Neuronal stem cell (in vitro differentiated cells): ENCODE data around the gene EXOC6.

ENCODE experiments used
- DNase-seq: peaks from one replicate; pipeline ENCODE4 v3.0.0-alpha.2; 2013; ENCODE audit warnings: low spot score
- H2AFZ ChIP-seq: one replicate; pipeline ENCODE4 v1.6.1; 2013; ENCODE audit warnings: mild to moderate bottlenecking, low read length, inconsistent platforms
- H2AK5ac ChIP-seq: 2 replicates; pipeline ENCODE4 v1.6.1; 2013; ENCODE audit warnings: low read depth, mild to moderate bottlenecking, inconsistent platforms, low read length, moderate library complexity, mixed read lengths
- H2BK120ac ChIP-seq: 2 replicates; pipeline ENCODE4 v1.6.1; 2013; ENCODE audit warnings: low read depth, mild to moderate bottlenecking, inconsistent platforms, low read length, moderate library complexity, mixed read lengths
- H2BK12ac ChIP-seq: one replicate; pipeline ENCODE4 v1.6.1; 2013; ENCODE audit warnings: low read length, inconsistent platforms
- H2BK15ac ChIP-seq: 2 replicates; pipeline ENCODE4 v1.6.1; 2013; ENCODE audit warnings: mild to moderate bottlenecking, low read length, inconsistent platforms, mixed read lengths
- H2BK5ac ChIP-seq: one replicate; pipeline ENCODE4 v1.6.1; 2013; ENCODE audit warnings: inconsistent platforms, mild to moderate bottlenecking, low read length, moderate library complexity
- H3K14ac ChIP-seq: one replicate; pipeline ENCODE4 v1.6.1; 2013; ENCODE audit warnings: low read length, inconsistent platforms
- H3K18ac ChIP-seq: 2 replicates; pipeline ENCODE4 v1.6.1; 2013; ENCODE audit warnings: low read length, inconsistent platforms
- H3K23ac ChIP-seq: 2 replicates; pipeline ENCODE4 v1.6.1; 2013; ENCODE audit warnings: low read depth, mild to moderate bottlenecking, mixed read lengths, low read length, inconsistent platforms; ENCODE audit not compliant: poor library complexity
- H3K27ac ChIP-seq: replicated peaks from 3 replicates; pipeline ENCODE4 v1.5.1; 2013; ENCODE audit warnings: low read length, inconsistent platforms
- H3K27me3 ChIP-seq, 3 experiments: 2 replicates each; pipeline ENCODE4 v1.6.1; 2013; ENCODE audit warnings: low read length in 3 of 3, mild to moderate bottlenecking in 2 of 3, inconsistent platforms in 1 of 3, low read depth in 1 of 3, mixed read lengths in 1 of 3, moderate library complexity in 1 of 3; ENCODE audit not compliant: control insufficient read depth in 3 of 3, insufficient read depth in 3 of 3
- H3K36me3 ChIP-seq, 2 donors: replicated peaks in 1 of 2; 2 replicates each; pipeline ENCODE4 v1.6.1; 2013; ENCODE audit warnings: low read length in 2 of 2; ENCODE audit not compliant: control insufficient read depth in 2 of 2, insufficient read depth in 2 of 2
- H3K4ac ChIP-seq: 2 replicates; pipeline ENCODE4 v1.6.1; 2013; ENCODE audit warnings: inconsistent platforms, mild to moderate bottlenecking, low read length, moderate library complexity
- H3K4me1 ChIP-seq, 2 donors: 1 replicate in 1 of 2; 2 replicates in 1 of 2; pipeline ENCODE4 v1.6.1; 2013; ENCODE audit warnings: low read length in 2 of 2, low read depth in 1 of 2; ENCODE audit not compliant: control insufficient read depth in 2 of 2, insufficient read depth in 1 of 2
- H3K4me2 ChIP-seq: one replicate; pipeline ENCODE4 v1.6.1; 2013; ENCODE audit warnings: mild to moderate bottlenecking, low read length, inconsistent platforms; ENCODE audit not compliant: insufficient read depth, poor library complexity, severe bottlenecking
- H3K4me3 ChIP-seq, 2 donors: 2 replicates each; pipeline ENCODE4 v1.5.1; 2013; ENCODE audit warnings: low read length in 2 of 2, mild to moderate bottlenecking in 2 of 2, inconsistent platforms in 1 of 2, moderate library complexity in 1 of 2
- H3K79me1 ChIP-seq: one replicate; pipeline ENCODE4 v1.6.1; 2013; ENCODE audit warnings: low read depth, mild to moderate bottlenecking, inconsistent platforms, low read length, moderate library complexity
- H3K9ac ChIP-seq: one replicate; pipeline ENCODE4 v1.6.1; 2013; ENCODE audit warnings: mild to moderate bottlenecking, low read depth, low read length, inconsistent platforms; ENCODE audit not compliant: poor library complexity
- H3K9me3 ChIP-seq, 2 donors: replicated peaks in 1 of 2; 2 replicates each; pipeline versions ENCODE3 to v1.6.1; 2013; ENCODE audit warnings: low read length in 2 of 2, mild to moderate bottlenecking in 2 of 2, inconsistent platforms in 1 of 2, low read depth in 1 of 2, mixed read lengths in 1 of 2, moderate library complexity in 1 of 2; ENCODE audit not compliant: control insufficient read depth in 2 of 2, insufficient read depth in 1 of 2
- H4K8ac ChIP-seq: one replicate; pipeline ENCODE4 v1.6.1; 2013; ENCODE audit warnings: low read depth, mild to moderate bottlenecking, inconsistent platforms, low read length, moderate library complexity
- H4K91ac ChIP-seq: one replicate; pipeline ENCODE4 v1.6.1; 2013; ENCODE audit warnings: low read length, low read depth, mild to moderate bottlenecking, inconsistent platforms; ENCODE audit not compliant: poor library complexity
- WGBS, 2 donors: extraction: QIAGEN DNeasy Blood & Tissue Kit; methylation state at CpG; one replicate each; pipeline ENCODE4 v1.1.7; 2013; ENCODE audit warnings: missing lambda C conversion rate in 2 of 2, mixed read lengths in 1 of 2; ENCODE audit not compliant: insufficient read length in 2 of 2, insufficient replicate concordance in 1 of 2; ENCODE audit errors: extremely low coverage in 2 of 2; 5-methylcytosine and 5-hydroxymethylcytosine counted together

The EXOC6 gene

GRCh38 chr10:92834331-92834730 is 14.0 kb upstream of the EXOC6 start:
- Histone ChIP-seq H3K79me1 (no peaks in the 10 kb centered on the region), H2BK120ac (no peak overlapping the region), H2BK5ac (no peak overlapping the region), H3K9ac (no peak overlapping the region), H3K23ac (no peak overlapping the region), H3K4me2 (no peak overlapping the region), H3K4ac (no peak overlapping the region), H2BK15ac (no peak overlapping the region), H2AFZ (no peak overlapping the region), H4K91ac (no peak overlapping the region), H3K27me3 (no peaks in the 10 kb centered on the region), H2AK5ac (no peak overlapping the region), H3K4me1 (no peaks in the 10 kb centered on the region), H3K18ac (no peak overlapping the region), H2BK12ac (no peak overlapping the region), H3K9me3 (no peaks in the 10 kb centered on the region), H4K8ac (no peak overlapping the region), H3K27ac (no peak overlapping the region), H3K36me3 (no peaks in the 10 kb centered on the region), H3K14ac (no peak overlapping the region), H3K4me3 (no peak overlapping the region)
- WGBS, 2 donors = no CpG with 5 or more reads among the region's 3 CpGs
- no peak for DNase-seq

- Histone ChIP-seq H2BK12ac (no peak overlapping the region), H3K4ac (no peak overlapping the region), H3K4me3 (no peak overlapping the region), H3K27me3 (no peaks in the 10 kb centered on the region), H4K8ac (no peak overlapping the region), H3K23ac (no peak overlapping the region), H3K18ac (no peak overlapping the region), H2AFZ (no peak overlapping the region), H3K14ac (no peak overlapping the region), H3K4me1 (no peaks in the 10 kb centered on the region), H3K4me2 (no peak overlapping the region), H3K27ac (no peak overlapping the region), H3K9me3 (no peaks in the 10 kb centered on the region), H3K9ac (no peak overlapping the region), H3K36me3 (no peaks in the 10 kb centered on the region), H2BK5ac (no peak overlapping the region), H2AK5ac (no peak overlapping the region), H2BK15ac (no peak overlapping the region), H2BK120ac (no peak overlapping the region), H4K91ac (no peak overlapping the region), H3K79me1 (no peaks in the 10 kb centered on the region)
- DNase-seq = no peak
Observed at GRCh38 chr10:92834986-92835385, 13.3 kb upstream of the EXOC6 start.

GRCh38 chr10:92837456-92837855 is 10.9 kb upstream of the EXOC6 start:
- no peaks in the 10 kb centered on the region for H3K79me1 ChIP-seq
- no peak overlapping the region for H3K14ac ChIP-seq
- no peak overlapping the region for H3K27ac ChIP-seq
- H3K9me3 ChIP-seq = no peaks in the 10 kb centered on the region
- no peak overlapping the region for H2BK15ac ChIP-seq
- H3K4ac ChIP-seq = no peak overlapping the region
- no peak overlapping the region for H3K4me3 ChIP-seq
- no peak overlapping the region for H2BK12ac ChIP-seq
- no peak overlapping the region for H4K91ac ChIP-seq
- peak overlapping the region; percentile 20 for H2AFZ ChIP-seq
- H2BK5ac ChIP-seq = no peak overlapping the region
- H2BK120ac ChIP-seq = no peak overlapping the region
- no peak overlapping the region for H3K23ac ChIP-seq
- H3K18ac ChIP-seq = no peak overlapping the region
- DNase-seq = no peak
- H4K8ac ChIP-seq = no peak overlapping the region
- H2AK5ac ChIP-seq = no peak overlapping the region
- no peaks in the 10 kb centered on the region for H3K27me3 ChIP-seq
- no peak overlapping the region for H3K9ac ChIP-seq
- no peaks in the 10 kb centered on the region for H3K36me3 ChIP-seq
- no CpG with 5 or more reads among the region's 4 CpGs for WGBS, 2 donors
- H3K4me1 ChIP-seq = no peaks in the 10 kb centered on the region
- H3K4me2 ChIP-seq = no peak overlapping the region

- H4K8ac ChIP-seq = no peak overlapping the region
- no peaks in the 10 kb centered on the region for H3K79me1 ChIP-seq
- H3K4ac ChIP-seq = no peak overlapping the region
- no peak overlapping the region for H2AK5ac ChIP-seq
- no peak overlapping the region for H3K27ac ChIP-seq
- H3K9me3 ChIP-seq = no peaks in the 10 kb centered on the region
- DNase-seq = no peak
- no peak overlapping the region for H2BK120ac ChIP-seq
- no peaks in the 10 kb centered on the region for H3K36me3 ChIP-seq
- H3K4me3 ChIP-seq = no peak overlapping the region
- no peaks in the 10 kb centered on the region for H3K4me1 ChIP-seq
- no peak overlapping the region for H2BK15ac ChIP-seq
- H3K27me3 ChIP-seq = no peaks in the 10 kb centered on the region
- H3K14ac ChIP-seq = no peak overlapping the region
- H4K91ac ChIP-seq = no peak overlapping the region
- peak overlapping the region; percentile 21 for H2AFZ ChIP-seq
- WGBS, 2 donors = no CpG with 5 or more reads among the region's 10 CpGs
- H2BK5ac ChIP-seq = no peak overlapping the region
- no peak overlapping the region for H3K23ac ChIP-seq
- H3K4me2 ChIP-seq = no peak overlapping the region
- H2BK12ac ChIP-seq = no peak overlapping the region
- peak overlapping the region; percentile 55 for H3K9ac ChIP-seq
- H3K18ac ChIP-seq = no peak overlapping the region
Observed at GRCh38 chr10:92839191-92840085, 8.9 kb upstream of the EXOC6 start.
